K562 (cell line): Measurements from ENCODE around the gene HSPB6. TPM values are rescaled to one million over a fixed set of nuclear protein-coding genes. Genes with fewer than 3 reads are reported as not detected.

Source experiments
- ATAC-seq: fragments of 200-7000 bp; cut with Tn5 transposase; 3 replicates; pipeline ENCODE4 v1.9.1; 2020; ENCODE audit warnings: moderate library complexity
- BruUV-seq: library from RNA; stranded (reverse); fragments of 400-500 nt; replicated peaks from 2 replicates; lab custom pipeline; 2021; lab: Mats Ljungman, UMichigan
- CTCF ChIA-PET: fragments of 300-600 bp; formaldehyde crosslinking; extraction: SDS; loops from one replicate; lab custom pipeline; 2021; ENCODE audit warnings: low intra/inter-chr PET ratio; lab: Yijun Ruan, JAX
- POLR2A ChIA-PET: fragments of 300-600, 350-650 bp; sonication (Branson Sonifier 250); formaldehyde crosslinking; extraction: SDS; loops from one replicate; lab custom pipeline; 2021; ENCODE audit warnings: antibody characterized with exemption, inconsistent platforms; lab: Yijun Ruan, JAX
- DNase-seq, 4 experiments: peaks; one replicate each; pipeline versions ENCODE4 v3.0.0 to v3.0.0-alpha.2; 2011 to 2018; ENCODE audit warnings: low spot score in 3 of 4, mixed read lengths in 3 of 4; ENCODE audit errors: extremely low read depth in 1 of 4
- FAIRE-seq: peaks from 2 replicates; lab custom pipeline; 2011; peaks lifted over from hg19 to GRCh38; lab: Jason Lieb, UNC
- H2AFZ ChIP-seq: 2 replicates; pipeline ENCODE4 v1.6.0; 2011; ENCODE audit warnings: low read depth, low read length, control low read depth, inconsistent platforms
- H3K27ac ChIP-seq: fragments of 200-600 bp; 3 replicates; pipeline ENCODE4 v1.8.0; 2011; ENCODE audit warnings: low read depth, mild to moderate bottlenecking, control low read depth, inconsistent platforms, low read length, moderate library complexity, mixed read lengths; ENCODE audit errors: extremely low read depth
- H3K27me3 ChIP-seq, 2 experiments: fragments of 300-600 bp in 1 of 2; 2 replicates in 1 of 2; 3 replicates in 1 of 2; pipeline versions ENCODE4 v1.6.0 to v1.8.0; 2011; ENCODE audit warnings: inconsistent platforms in 2 of 2, low read length in 2 of 2, mild to moderate bottlenecking in 1 of 2, mixed read lengths in 1 of 2, moderate library complexity in 1 of 2; ENCODE audit not compliant: control insufficient read depth in 2 of 2, insufficient read depth in 2 of 2
- H3K36me3 ChIP-seq: fragments of 300-600 bp; 3 replicates; pipeline ENCODE4 v1.8.0; 2011; ENCODE audit warnings: mild to moderate bottlenecking, low read length, inconsistent platforms; ENCODE audit not compliant: control insufficient read depth, insufficient read depth
- H3K4me1 ChIP-seq, 2 experiments: fragments of 200-600 bp in 1 of 2; replicated peaks in 1 of 2; 2 replicates in 1 of 2; 3 replicates in 1 of 2; pipeline versions ENCODE4 v1.5.1 to v1.8.0; 2011; ENCODE audit warnings: inconsistent platforms in 2 of 2, low read length in 2 of 2, mild to moderate bottlenecking in 1 of 2, mixed read lengths in 1 of 2, moderate library complexity in 1 of 2; ENCODE audit not compliant: control insufficient read depth in 2 of 2, insufficient read depth in 2 of 2
- H3K4me2 ChIP-seq: 2 replicates; pipeline ENCODE4 v1.6.1; 2011; ENCODE audit warnings: low read length, control low read depth, inconsistent platforms, mixed read lengths; ENCODE audit not compliant: insufficient read depth
- H3K4me3 ChIP-seq: fragments of 200-600 bp; sonication (generic), shearing (Covaris generic); 2 replicates; pipeline ENCODE4 v1.5.1; 2016; ENCODE audit warnings: control low read depth, inconsistent platforms
- H3K79me2 ChIP-seq: fragments of 200-600 bp; 3 replicates; pipeline ENCODE4 v1.8.0; 2011; ENCODE audit warnings: low read length, inconsistent platforms; ENCODE audit not compliant: control insufficient read depth, insufficient read depth
- H3K9ac ChIP-seq, 2 experiments: 2 replicates each; pipeline versions ENCODE4 v1.6.0 to v1.6.1; 2011; ENCODE audit warnings: low read depth in 2 of 2, low read length in 2 of 2, control low read depth in 1 of 2, inconsistent platforms in 1 of 2, mild to moderate bottlenecking in 1 of 2, mixed read lengths in 1 of 2; ENCODE audit not compliant: insufficient read depth in 1 of 2
- H3K9me1 ChIP-seq: one replicate; pipeline ENCODE4 v1.6.0; 2011; ENCODE audit warnings: inconsistent platforms, mild to moderate bottlenecking, low read length, moderate library complexity; ENCODE audit not compliant: control insufficient read depth, insufficient read depth
- H3K9me3 ChIP-seq: replicated peaks from 2 replicates; pipeline ENCODE4 v1.5.1; 2011; ENCODE audit warnings: low read depth, low read length, inconsistent platforms; ENCODE audit not compliant: control insufficient read depth, insufficient read depth
- H4K20me1 ChIP-seq: replicated peaks from 2 replicates; pipeline ENCODE4 v1.6.1; 2011; ENCODE audit warnings: low read length, inconsistent platforms, mixed read lengths; ENCODE audit not compliant: control insufficient read depth, insufficient read depth
- ILK ChIP-seq: fragments of 450-650 bp; IDR thresholded peaks from 2 replicates; pipeline ENCODE4 v1.6.1; 2016; ENCODE audit warnings: missing genetic modification characterization, low read depth, mild to moderate bottlenecking, missing compliant biosample characterization, moderate library complexity, borderline replicate concordance
- MAFF ChIP-seq: IDR thresholded peaks from 2 replicates; pipeline ENCODE4 v1.6.1; 2012; ENCODE audit warnings: low read length, improper control_type of control experiment
- MTA3 ChIP-seq: fragments of 450-650 bp; formaldehyde crosslinking; IDR thresholded peaks from 2 replicates; pipeline ENCODE4 v1.6.1; 2017; ENCODE audit warnings: mild to moderate bottlenecking, borderline replicate concordance
- PHTF2 ChIP-seq: fragments of 250-450 bp; sonication (Bioruptor Pico); IDR thresholded peaks from 2 replicates; pipeline ENCODE4 v1.5.0; 2021; ENCODE audit warnings: mild to moderate bottlenecking
- ZNF12 ChIP-seq: sonication (generic); formaldehyde crosslinking; IDR thresholded peaks from 2 replicates; pipeline ENCODE4 v1.4.0; 2020; ENCODE audit warnings: mild to moderate bottlenecking, missing genetic modification reagents
- ZNF699 ChIP-seq: fragments of 250-450 bp; sonication (Bioruptor Pico); IDR thresholded peaks from 2 replicates; pipeline ENCODE4 v1.8.0; 2021; ENCODE audit warnings: mild to moderate bottlenecking, moderate library complexity; ENCODE audit not compliant: insufficient replicate concordance
- WGBS: fragments of 100-300 bp; shearing (Covaris generic); methylation state at CpG from one replicate; pipeline ENCODE4 v1.1.6; 2016; ENCODE audit warnings: low coverage, mixed read lengths; ENCODE audit not compliant: insufficient coverage; ENCODE audit errors: missing lambda C conversion rate; 5-methylcytosine and 5-hydroxymethylcytosine counted together
- in situ Hi-C: fragments of 300-500 bp; cut with MboI; formaldehyde crosslinking; loops from 4 replicates; pipeline ENCODE4 v1.15.0; 2018; ENCODE audit warnings: inconsistent platforms, mixed read lengths
- intact Hi-C: fragments of 100-400 bp; cut with micrococcal nuclease; formaldehyde crosslinking; loops from 2 replicates; pipeline ENCODE4 v1.14.2; 2022
- polyA plus RNA-seq, 8 experiments: library from polyadenylated mRNA; depleted of rRNA in 4 of 8; stranded (reverse) in 5 of 8; unstranded in 3 of 8; fragments of >200 nt; fragmentation: Nextera tagmentation in 2 of 8; fragmentation: Illumina TruSeq in 1 of 8; extraction: Ambion mirVana in 2 of 8; extraction: Trizol in 1 of 8; gene quantifications; 2 replicates each; pipeline versions ENCODE4 v1.2.1 to v1.2.3, GENCODE V29; 2011 to 2014; ENCODE audit warnings: inconsistent platforms in 1 of 8, missing spikeins in 1 of 8
- total RNA-seq, 7 experiments: library from RNA; depleted of rRNA in 6 of 7; stranded (reverse); fragments of >200 nt in 6 of 7; fragmentation: Illumina TruSeq in 2 of 7; extraction: Trizol in 2 of 7; gene quantifications; 2 replicates each; pipeline versions ENCODE4 v1.2.1 to v1.2.3, GENCODE V29; 2011 to 2021; ENCODE audit warnings: low replicate concordance in 1 of 7
- TF ChIP-seq, protein P1 (sequence below): fragments of 450-650 bp; IDR thresholded peaks from 2 replicates; pipeline ENCODE4 v1.6.1; 2016
- TF ChIP-seq, protein P2 (sequence below): IDR thresholded peaks from 2 replicates; pipeline ENCODE4 v1.6.1; 2016; ENCODE audit warnings: missing genetic modification characterization, missing compliant biosample characterization
- TF ChIP-seq, protein P3 (sequence below): sonication (generic); IDR thresholded peaks from 2 replicates; pipeline ENCODE4 v1.6.1; 2016
- TF ChIP-seq, protein P4 (sequence below): fragments of 250-450 bp; sonication (Bioruptor Pico); IDR thresholded peaks from 2 replicates; pipeline ENCODE4 v1.4.0; 2020; ENCODE audit warnings: mild to moderate bottlenecking, moderate library complexity, borderline replicate concordance

The HSPB6 gene
- total and polyA plus RNA-seq, 9 of the 15 experiments (the other 6 are each of a cell fraction or from before 2014, with no cell fraction given): 0.55 TPM; not detected in 8

DNA sequence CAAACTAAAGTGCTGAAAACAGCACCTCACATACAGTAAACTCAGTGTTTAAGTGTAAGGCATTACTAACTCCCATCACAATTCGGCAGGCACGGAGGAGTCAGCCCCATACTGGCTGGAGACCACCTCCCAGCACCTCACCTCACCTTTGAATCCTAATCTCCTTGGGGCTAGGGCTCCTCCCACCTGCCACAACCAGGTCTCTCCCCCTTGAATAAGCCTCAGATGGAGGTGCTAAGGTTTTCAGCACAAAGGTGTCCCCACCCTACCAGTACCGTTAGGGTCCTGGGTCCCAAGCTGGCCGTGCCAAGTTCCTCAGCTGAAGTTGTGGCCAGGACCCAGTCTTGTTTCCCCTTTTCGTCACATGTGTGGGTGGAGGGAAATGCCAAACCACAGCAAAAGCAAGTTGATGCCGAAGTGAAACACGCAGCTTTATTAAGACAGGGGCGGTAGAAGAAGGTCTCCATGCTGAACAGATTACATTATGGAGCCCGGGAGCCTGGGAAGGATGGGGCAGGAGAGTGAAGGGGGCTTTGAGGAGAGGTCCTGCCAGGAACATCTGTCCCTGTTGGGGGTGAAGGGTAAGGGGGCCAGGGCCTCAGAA, 14.6 kb downstream of the HSPB6 start, which contains the start of gene IGFLR1:
Gene IGFLR1, minus strand, starts transcription at position 332 of the 604 bp plus-strand sequence. CDS start 1,272 bp downstream, outside the sequence.
- intact Hi-C loops (loop anchor here (10.0 kb wide), 1 partner anchor 97 kb away; the partner anchor contains the start of genes COX6B1 and ETV2), in situ Hi-C loops (no loop called here)
- no TSS peak for BruUV-seq
- ChIA-PET POLR2A (interaction anchor here (0.5 kb wide), 1 partner anchor 194 kb away, joined by 3 read pairs; no protein-coding TSS in a partner anchor), CTCF (no interaction called here)
- peaks cover 24 to 57% of the 10 kb centered on the region in 2 experiments; a peak in 4 of 5 replicates for H3K4me1 ChIP-seq
- H3K27ac ChIP-seq: peak within 1 kb of the TSS; percentile 85
- H3K27me3 ChIP-seq: no peaks in the 10 kb centered on the region
- peak within 1 kb of the TSS; percentile 63 to 87; a peak in 3 of 4 replicates for H3K9ac ChIP-seq
- peaks cover 39% of the 10 kb centered on the region; the same call in 2 of the 3 replicates for H3K36me3 ChIP-seq
- peaks cover 9% of the 10 kb centered on the region for H3K79me2 ChIP-seq
- no peak for TF ChIP-seq ILK (tag)
- TF ChIP-seq, protein P1, sequence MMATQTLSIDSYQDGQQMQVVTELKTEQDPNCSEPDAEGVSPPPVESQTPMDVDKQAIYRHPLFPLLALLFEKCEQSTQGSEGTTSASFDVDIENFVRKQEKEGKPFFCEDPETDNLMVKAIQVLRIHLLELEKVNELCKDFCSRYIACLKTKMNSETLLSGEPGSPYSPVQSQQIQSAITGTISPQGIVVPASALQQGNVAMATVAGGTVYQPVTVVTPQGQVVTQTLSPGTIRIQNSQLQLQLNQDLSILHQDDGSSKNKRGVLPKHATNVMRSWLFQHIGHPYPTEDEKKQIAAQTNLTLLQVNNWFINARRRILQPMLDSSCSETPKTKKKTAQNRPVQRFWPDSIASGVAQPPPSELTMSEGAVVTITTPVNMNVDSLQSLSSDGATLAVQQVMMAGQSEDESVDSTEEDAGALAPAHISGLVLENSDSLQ: no peak
- no peak for TF ChIP-seq ZNF699
- no peak for TF ChIP-seq MAFF
- TF ChIP-seq, protein P2, sequence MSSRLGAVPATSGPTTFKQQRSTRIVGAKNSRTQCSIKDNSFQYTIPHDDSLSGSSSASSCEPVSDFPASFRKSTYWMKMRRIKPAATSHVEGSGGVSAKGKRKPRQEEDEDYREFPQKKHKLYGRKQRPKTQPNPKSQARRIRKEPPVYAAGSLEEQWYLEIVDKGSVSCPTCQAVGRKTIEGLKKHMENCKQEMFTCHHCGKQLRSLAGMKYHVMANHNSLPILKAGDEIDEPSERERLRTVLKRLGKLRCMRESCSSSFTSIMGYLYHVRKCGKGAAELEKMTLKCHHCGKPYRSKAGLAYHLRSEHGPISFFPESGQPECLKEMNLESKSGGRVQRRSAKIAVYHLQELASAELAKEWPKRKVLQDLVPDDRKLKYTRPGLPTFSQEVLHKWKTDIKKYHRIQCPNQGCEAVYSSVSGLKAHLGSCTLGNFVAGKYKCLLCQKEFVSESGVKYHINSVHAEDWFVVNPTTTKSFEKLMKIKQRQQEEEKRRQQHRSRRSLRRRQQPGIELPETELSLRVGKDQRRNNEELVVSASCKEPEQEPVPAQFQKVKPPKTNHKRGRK: no peak
- TF ChIP-seq ZNF12 (CRISPR knock-in tag): no peak
- TF ChIP-seq PHTF2 (CRISPR knock-in tag): no peak
- no peak for TF ChIP-seq MTA3
- TF ChIP-seq, protein P3, sequence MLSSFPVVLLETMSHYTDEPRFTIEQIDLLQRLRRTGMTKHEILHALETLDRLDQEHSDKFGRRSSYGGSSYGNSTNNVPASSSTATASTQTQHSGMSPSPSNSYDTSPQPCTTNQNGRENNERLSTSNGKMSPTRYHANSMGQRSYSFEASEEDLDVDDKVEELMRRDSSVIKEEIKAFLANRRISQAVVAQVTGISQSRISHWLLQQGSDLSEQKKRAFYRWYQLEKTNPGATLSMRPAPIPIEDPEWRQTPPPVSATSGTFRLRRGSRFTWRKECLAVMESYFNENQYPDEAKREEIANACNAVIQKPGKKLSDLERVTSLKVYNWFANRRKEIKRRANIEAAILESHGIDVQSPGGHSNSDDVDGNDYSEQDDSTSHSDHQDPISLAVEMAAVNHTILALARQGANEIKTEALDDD: no peak
- TF ChIP-seq, protein P4, sequence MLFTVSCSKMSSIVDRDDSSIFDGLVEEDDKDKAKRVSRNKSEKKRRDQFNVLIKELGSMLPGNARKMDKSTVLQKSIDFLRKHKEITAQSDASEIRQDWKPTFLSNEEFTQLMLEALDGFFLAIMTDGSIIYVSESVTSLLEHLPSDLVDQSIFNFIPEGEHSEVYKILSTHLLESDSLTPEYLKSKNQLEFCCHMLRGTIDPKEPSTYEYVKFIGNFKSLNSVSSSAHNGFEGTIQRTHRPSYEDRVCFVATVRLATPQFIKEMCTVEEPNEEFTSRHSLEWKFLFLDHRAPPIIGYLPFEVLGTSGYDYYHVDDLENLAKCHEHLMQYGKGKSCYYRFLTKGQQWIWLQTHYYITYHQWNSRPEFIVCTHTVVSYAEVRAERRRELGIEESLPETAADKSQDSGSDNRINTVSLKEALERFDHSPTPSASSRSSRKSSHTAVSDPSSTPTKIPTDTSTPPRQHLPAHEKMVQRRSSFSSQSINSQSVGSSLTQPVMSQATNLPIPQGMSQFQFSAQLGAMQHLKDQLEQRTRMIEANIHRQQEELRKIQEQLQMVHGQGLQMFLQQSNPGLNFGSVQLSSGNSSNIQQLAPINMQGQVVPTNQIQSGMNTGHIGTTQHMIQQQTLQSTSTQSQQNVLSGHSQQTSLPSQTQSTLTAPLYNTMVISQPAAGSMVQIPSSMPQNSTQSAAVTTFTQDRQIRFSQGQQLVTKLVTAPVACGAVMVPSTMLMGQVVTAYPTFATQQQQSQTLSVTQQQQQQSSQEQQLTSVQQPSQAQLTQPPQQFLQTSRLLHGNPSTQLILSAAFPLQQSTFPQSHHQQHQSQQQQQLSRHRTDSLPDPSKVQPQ (CRISPR knock-in tag): no peak
- no peaks in the 10 kb centered on the region for H3K9me3 ChIP-seq
- WGBS: 84% methylated on average over 9 of the region's 9 CpGs
- no peaks in the 10 kb centered on the region for H3K9me1 ChIP-seq
- H3K4me3 ChIP-seq: no peak within 1 kb of the TSS; the same call in 1 of the 2 replicates
- H3K4me2 ChIP-seq: peak within 1 kb of the TSS; percentile 94
- ATAC-seq (no peak), FAIRE-seq (no peak), DNase-seq (no peak)
- 0 out of 2 replicates have a peak within 1 kb of the TSS, but pooled peaks have one; percentile 98 for H2AFZ ChIP-seq
- no peaks in the 10 kb centered on the region for H4K20me1 ChIP-seq
